RPMI8226 (cell line): ENCODE measurements around the gene PLCG2.
"Not testable (repeated sequence)": the region's sequence is repeated elsewhere in the genome, so short reads cannot be mapped to it uniquely, and the experiment has no call there.

Experiments used
- DNase-seq: peaks from one replicate; pipeline ENCODE4 v3.0.0-alpha.2; 2015

The PLCG2 gene

DNA sequence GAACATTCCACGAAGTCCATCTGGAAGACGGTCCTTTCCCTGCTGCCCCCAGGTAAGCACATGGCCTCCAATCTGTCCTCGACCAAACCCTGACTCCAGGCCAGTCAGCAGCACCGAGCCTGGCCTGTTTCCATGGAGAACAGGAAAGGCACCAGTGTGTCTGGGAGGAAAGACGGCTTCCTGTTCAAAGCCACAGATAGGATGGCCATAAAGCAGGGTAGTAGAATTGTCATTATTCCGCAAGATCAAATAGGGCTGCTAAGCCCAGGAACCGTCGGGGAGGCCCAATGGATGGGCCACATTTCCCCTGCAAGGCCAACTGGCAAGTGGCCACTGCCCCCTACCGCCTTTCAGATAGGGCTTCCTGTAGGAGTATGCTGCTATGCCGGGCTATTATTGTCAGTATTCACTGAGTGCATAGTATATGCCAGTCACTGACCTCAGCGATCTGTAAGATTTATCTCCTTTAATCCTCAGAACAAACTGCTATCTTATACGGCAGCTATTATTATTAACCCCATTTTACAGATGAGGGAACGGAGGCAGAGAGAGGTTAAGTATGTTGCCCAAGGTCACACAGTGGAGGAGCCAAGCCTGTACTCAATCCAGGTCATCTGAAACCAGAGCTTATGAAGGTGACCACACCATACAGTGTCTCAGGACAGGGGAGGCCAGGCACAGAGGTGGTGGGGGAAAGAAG lies 23.0 kb upstream of the PLCG2 start:
- no peak for DNase-seq

- DNase-seq, result no peak
Observed at GRCh38 chr16:81756615-81757356, 22.3 kb upstream of the PLCG2 start.

GRCh38 chr16:81758376-81758775 lies 20.7 kb upstream of the PLCG2 start:
- no peak for DNase-seq

DNA sequence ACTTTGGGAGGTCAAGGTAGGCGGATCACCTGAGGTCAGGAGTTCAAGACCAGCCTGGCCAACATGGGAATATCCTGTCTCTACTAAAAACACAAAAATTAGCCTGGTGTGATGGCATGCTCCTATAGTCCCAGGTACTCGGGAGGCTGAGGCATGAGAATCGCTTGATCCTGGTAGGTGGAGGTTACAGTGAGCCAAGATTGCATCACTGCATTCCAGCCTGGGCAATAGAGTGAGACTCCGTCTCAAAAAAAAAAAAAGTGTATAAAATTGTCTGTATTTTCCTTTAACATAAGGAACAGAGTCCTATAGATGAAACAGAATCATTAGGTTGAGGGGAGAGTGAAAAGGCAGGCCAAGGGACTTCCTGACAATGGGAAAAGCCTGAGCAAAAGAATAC lies 16.8 kb upstream of the PLCG2 start:
- not testable (repeated sequence) for DNase-seq

DNA sequence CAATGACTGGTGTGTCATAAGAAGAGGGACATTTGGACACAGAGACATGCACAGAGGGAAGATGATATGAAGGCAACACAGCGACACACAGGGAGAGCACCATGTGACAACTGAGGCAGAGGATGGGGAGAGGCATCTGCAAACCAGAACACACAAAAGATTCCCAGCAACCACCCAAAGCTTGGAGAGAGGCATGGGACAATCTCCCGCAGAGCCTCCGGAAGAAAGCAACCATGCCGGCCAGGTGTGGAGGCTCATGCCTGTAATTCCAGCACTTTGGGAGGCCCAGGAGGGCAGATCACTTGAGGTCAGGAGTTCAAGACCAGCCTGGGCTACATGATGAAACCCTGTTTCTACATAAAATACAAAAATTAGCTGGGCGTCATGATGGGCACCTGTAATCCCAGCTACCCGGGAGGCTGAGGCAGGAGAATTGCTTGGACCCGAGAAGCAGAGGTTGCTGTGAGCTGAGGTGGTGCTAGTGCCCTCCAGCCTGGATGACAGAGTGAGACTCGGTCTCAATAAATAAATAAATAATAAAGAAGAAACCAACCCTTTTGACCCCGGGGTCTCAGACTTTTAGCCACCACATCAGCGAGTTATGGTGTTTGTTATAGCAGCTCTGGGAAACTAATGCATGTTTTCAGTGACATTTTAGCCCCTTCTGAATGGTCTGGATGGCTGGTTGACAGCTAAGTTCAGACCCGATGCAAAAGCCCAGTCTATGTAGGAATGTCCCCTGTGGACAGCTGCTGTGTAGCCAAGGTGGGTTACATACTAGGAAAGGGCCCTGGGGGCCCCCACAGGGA lies 13.8 kb upstream of the PLCG2 start:
- no peak for DNase-seq

GRCh38 chr16:81765969-81766368 lies 13.1 kb upstream of the PLCG2 start:
- no peak for DNase-seq

- DNase-seq, result no peak
Observed at GRCh38 chr16:81767987-81768592, 11.0 kb upstream of the PLCG2 start.

GRCh38 chr16:81770008-81770407 lies 9.1 kb upstream of the PLCG2 start:
- DNase-seq, result no peak

- no peak for DNase-seq
Observed at GRCh38 chr16:81774348-81774747, 4.7 kb upstream of the PLCG2 start.

GRCh38 chr16:81775570-81775969 lies 3.5 kb upstream of the PLCG2 start:
- no peak for DNase-seq

DNA sequence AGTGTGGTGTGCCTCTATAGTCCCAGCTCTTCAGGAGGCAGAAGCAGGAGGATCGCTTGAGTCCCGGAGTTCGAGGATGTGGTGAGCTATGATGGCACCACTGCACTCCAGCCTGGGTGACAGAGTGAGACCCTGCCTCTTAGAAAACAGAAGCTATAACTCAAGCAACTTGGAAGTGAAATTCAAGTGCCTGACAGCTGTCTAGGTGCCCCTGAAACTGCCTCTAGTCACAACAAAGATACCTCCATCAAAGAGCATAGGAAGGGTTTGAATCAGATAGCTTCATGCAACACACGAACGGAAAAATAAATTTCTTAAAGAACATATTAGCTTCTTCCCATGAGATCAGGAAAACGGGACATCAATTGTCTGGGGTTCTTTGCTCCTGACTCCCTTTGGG lies 860 bp upstream of the PLCG2 start:
- DNase-seq, result no peak

- peak; percentile 55 for DNase-seq
Observed at GRCh38 chr16:81779536-81780320, 637 bp downstream of the PLCG2 start.

DNA sequence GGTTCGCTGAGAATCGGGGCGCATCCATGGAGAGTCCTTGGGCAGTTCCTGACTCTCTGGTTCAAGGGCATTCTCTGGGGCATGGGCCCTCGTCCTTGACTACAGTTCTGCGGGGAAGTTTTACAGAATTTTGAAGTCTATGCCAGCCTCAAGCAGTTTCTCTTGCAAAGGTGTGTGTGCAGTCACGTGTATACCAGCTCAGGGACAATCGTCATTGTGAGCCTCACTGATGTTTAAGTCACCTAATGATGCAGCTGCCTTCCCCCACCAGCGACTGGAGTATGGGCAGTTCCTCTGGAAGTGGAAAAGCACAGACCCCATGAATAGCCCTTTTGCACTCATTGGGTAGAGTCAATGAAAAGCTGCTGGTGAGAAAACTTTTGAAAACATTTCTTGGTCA lies 1.3 kb downstream of the PLCG2 start:
- DNase-seq, result no peak

- DNase-seq, result no peak
Observed at GRCh38 chr16:81782236-81782635, 3.1 kb downstream of the PLCG2 start.

- DNase-seq, result no peak
Observed at GRCh38 chr16:81784072-81784795, 5.1 kb downstream of the PLCG2 start.

- DNase-seq, result no peak
Observed at GRCh38 chr16:81785138-81785924, 6.2 kb downstream of the PLCG2 start.

- DNase-seq, result no peak
Observed at GRCh38 chr16:81786321-81786720, 7.2 kb downstream of the PLCG2 start.

- DNase-seq, result no peak
Observed at GRCh38 chr16:81786868-81787267, 7.8 kb downstream of the PLCG2 start.

DNA sequence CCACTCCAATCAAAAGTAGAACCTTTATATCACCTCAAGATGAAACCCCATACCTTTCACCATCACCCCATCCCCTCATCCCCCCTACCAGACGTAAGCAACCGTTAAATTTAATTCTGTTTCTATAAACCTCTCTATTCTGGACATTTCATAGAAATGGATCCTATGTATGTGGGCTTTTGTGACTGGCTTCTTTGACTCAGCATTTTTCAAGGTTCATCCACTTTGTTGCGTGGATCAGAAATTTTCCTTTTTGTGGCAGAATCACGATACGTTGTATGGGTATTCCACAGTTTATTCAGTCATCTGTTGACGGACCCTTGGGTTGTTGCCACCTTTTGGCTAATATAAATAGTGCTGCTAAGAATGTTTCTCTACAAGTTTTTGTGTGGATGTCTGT lies 8.6 kb downstream of the PLCG2 start:
- no peak for DNase-seq

- DNase-seq, result no peak
Observed at GRCh38 chr16:81790277-81790676, 11.2 kb downstream of the PLCG2 start.
